Left lobe of liver (tissue), 2 donors: Measurements from ENCODE around the gene TMEM127. TPM values are rescaled to one million over a fixed set of nuclear protein-coding genes. Genes with fewer than 3 reads are reported as not detected.
A peak's percentile ranks its signal among the peaks of the same experiment; 100 is the strongest.
"Not testable (repeated sequence)": the region's sequence is repeated elsewhere in the genome, so short reads cannot be mapped to it uniquely, and the experiment has no call there.

ENCODE experiments used
- ATAC-seq: fragments of 200-7000 bp; cut with Tn5 transposase; one replicate; pipeline ENCODE4 v1.9.1; 2020; ENCODE audit warnings: mild to moderate bottlenecking, moderate library complexity
- DNase-seq: peaks from one replicate; pipeline ENCODE4 v3.0.0-alpha.2; 2020; ENCODE audit warnings: low spot score
- total RNA-seq: library from RNA; stranded (reverse); gene quantifications from one replicate; pipeline ENCODE4 v1.2.1, GENCODE V29; 2021
- donor health status: DM: no; HTN: no; CAD: no; lungs with moderate emphysema.
- donor health status: DM: no; HTN: yes; CAD: no.

TMEM127 gene
- total RNA-seq, 1 donor from 2014 or later: 30.6 TPM

- DNase-seq (no peak), ATAC-seq (no peak)
Observed at GRCh38 chr2:96243843-96244242, 22.0 kb downstream of the TMEM127 start.

GRCh38 chr2:96241900-96242611 is 23.7 kb downstream of the TMEM127 start:
- peak; percentile 63 for ATAC-seq
- no peak for DNase-seq

- DNase-seq: no peak
- no peak for ATAC-seq
Observed at GRCh38 chr2:96241227-96241626, 24.6 kb downstream of the TMEM127 start.

- DNase-seq (no peak), ATAC-seq (no peak)
Observed at GRCh38 chr2:96240341-96241038, 25.3 kb downstream of the TMEM127 start.

- DNase-seq (no peak), ATAC-seq (no peak)
Observed at GRCh38 chr2:96239745-96240264, 26.0 kb downstream of the TMEM127 start.

GRCh38 chr2:96239091-96239490 is 26.7 kb downstream of the TMEM127 start:
- DNase-seq: no peak
- no peak for ATAC-seq

GRCh38 chr2:96238266-96238665 is 27.5 kb downstream of the TMEM127 start:
- no peak for ATAC-seq

GRCh38 chr2:96236882-96237281 is 28.9 kb downstream of the TMEM127 start:
- ATAC-seq (peak; percentile 33), DNase-seq (no peak)

More at GRCh38 chr2:96238266-96238665, 27.5 kb downstream of the TMEM127 start:
- no peak for DNase-seq

GRCh38 chr2:96233880-96234316 is 31.9 kb downstream of the TMEM127 start:
- DNase-seq: no peak
- ATAC-seq: no peak

- no peak for ATAC-seq
- DNase-seq: no peak
Observed at GRCh38 chr2:96233436-96233835, 32.4 kb downstream of the TMEM127 start.

- DNase-seq (no peak), ATAC-seq (no peak)
Observed at GRCh38 chr2:96231316-96231715, 34.5 kb downstream of the TMEM127 start.

- no peak for ATAC-seq
- no peak for DNase-seq
Observed at GRCh38 chr2:96225016-96225533, 40.7 kb downstream of the TMEM127 start.

GRCh38 chr2:96221106-96221505 is 44.7 kb downstream of the TMEM127 start:
- not testable (repeated sequence) for DNase-seq, ATAC-seq

GRCh38 chr2:96219959-96220358 is 45.8 kb downstream of the TMEM127 start:
- not testable (repeated sequence) for ATAC-seq, DNase-seq

- ATAC-seq (no peak), DNase-seq (no peak)
Observed at GRCh38 chr2:96218508-96219131, 47.2 kb downstream of the TMEM127 start.

GRCh38 chr2:96214554-96214953 is 51.2 kb downstream of the TMEM127 start:
- DNase-seq (no peak), ATAC-seq (no peak)

GRCh38 chr2:96213379-96213778 is 52.4 kb downstream of the TMEM127 start:
- DNase-seq: no peak
- no peak for ATAC-seq

GRCh38 chr2:96212339-96212738 is 53.5 kb downstream of the TMEM127 start:
- DNase-seq: no peak
- no peak for ATAC-seq

- no peak for ATAC-seq
- no peak for DNase-seq
Observed at GRCh38 chr2:96209729-96210085, 56.1 kb downstream of the TMEM127 start.

GRCh38 chr2:96209011-96209728 is 56.6 kb downstream of the TMEM127 start:
- ATAC-seq (no peak), DNase-seq (no peak)
